Right lobe of liver (tissue), 6 donors: ENCODE measurements around the gene ITGA5. TPM values are rescaled to one million over a fixed set of nuclear protein-coding genes. Genes with fewer than 3 reads are reported as not detected.

ENCODE experiments used
- ATAC-seq, 4 donors: fragments of 200-7000 bp; cut with Tn5 transposase; one replicate each; pipeline ENCODE4 v1.9.1; 2020; ENCODE audit warnings: mild to moderate bottlenecking in 4 of 4, moderate library complexity in 4 of 4
- DNase-seq, 3 donors: peaks; one replicate each; pipeline ENCODE4 v3.0.0-alpha.2; 2020
- H3K27ac ChIP-seq, 3 donors: fragments of 200-600 bp; one replicate each; pipeline ENCODE4 v1.8.0; 2022
- H3K27me3 ChIP-seq, 2 donors: fragments of 200-600 bp; one replicate each; pipeline ENCODE4 v1.8.0; 2022
- H3K36me3 ChIP-seq, 4 donors: fragments of 200-600 bp; sonication (generic) in 1 of 4; one replicate each; pipeline versions ENCODE4 v1.5.1 to v1.8.0; 2017 to 2022; ENCODE audit warnings: control low read depth in 1 of 4
- H3K4me1 ChIP-seq, 4 donors: fragments of 200-600 bp; sonication (generic) in 1 of 4; one replicate each; pipeline versions ENCODE4 v1.5.1 to v1.8.0; 2017 to 2022; ENCODE audit warnings: control low read depth in 1 of 4
- H3K4me3 ChIP-seq, 3 donors: fragments of 200-600 bp; one replicate each; pipeline ENCODE4 v1.8.0; 2022
- H3K9me3 ChIP-seq, 4 donors: fragments of 200-600 bp; sonication (generic) in 1 of 4; one replicate each; pipeline versions ENCODE4 v1.5.1 to v1.8.0; 2017 to 2022; ENCODE audit warnings: control low read depth in 1 of 4
- POLR2A ChIP-seq: fragments of 450-650 bp; IDR thresholded peaks from one replicate; pipeline ENCODE4 v1.6.1; 2017; ENCODE audit warnings: antibody characterized with exemption, mild to moderate bottlenecking
- WGBS: methylation state at CpG from one replicate; pipeline ENCODE4 v1.1.6; 2018; ENCODE audit warnings: low coverage, low lambda C conversion rate; ENCODE audit not compliant: insufficient coverage; ENCODE audit errors: missing lambda C conversion rate; 5-methylcytosine and 5-hydroxymethylcytosine counted together
- intact Hi-C, 2 donors: fragments of 100-400 bp; cut with DNase I; formaldehyde crosslinking; loops; one replicate each; pipeline versions ENCODE4 v1.11.2 to v1.14.1; 2022
- total RNA-seq, 6 experiments: library from RNA; depleted of rRNA in 2 of 6; stranded (reverse); fragments of >200 nt in 2 of 6; fragmentation: NEBNext Ultra II Directional in 3 of 6; extraction: Animal tissue kit (Norgen Biotek cat#: 25700) in 3 of 6; gene quantifications; one replicate each; pipeline versions ENCODE4 v1.1.0 to v1.2.4, GENCODE V29; 2016 to 2023
- TF ChIP-seq, protein P1 (sequence below), 4 donors: fragments of 200-600 bp in 3 of 4; fragments of 450-650 bp in 1 of 4; IDR thresholded peaks; one replicate each; pipeline versions ENCODE4 v1.5.1 to v1.8.0; 2016 to 2022; ENCODE audit warnings: antibody characterized with exemption in 4 of 4, mild to moderate bottlenecking in 2 of 4
- donor health status: DM: no; HTN: yes; CAD: no.
- donor health status: DM: no; HTN: no; CAD: no.
- donor health status: DM: no; HTN: no; CAD: no.
- donor health status: DM: no; HTN: yes; CAD: no.
- donor health status: DM: no; HTN: yes; CAD: no.

The ITGA5 gene
- total RNA-seq, 6 experiments from 2014 or later = 31.2 to 75.6 (median 35.5) TPM

DNA sequence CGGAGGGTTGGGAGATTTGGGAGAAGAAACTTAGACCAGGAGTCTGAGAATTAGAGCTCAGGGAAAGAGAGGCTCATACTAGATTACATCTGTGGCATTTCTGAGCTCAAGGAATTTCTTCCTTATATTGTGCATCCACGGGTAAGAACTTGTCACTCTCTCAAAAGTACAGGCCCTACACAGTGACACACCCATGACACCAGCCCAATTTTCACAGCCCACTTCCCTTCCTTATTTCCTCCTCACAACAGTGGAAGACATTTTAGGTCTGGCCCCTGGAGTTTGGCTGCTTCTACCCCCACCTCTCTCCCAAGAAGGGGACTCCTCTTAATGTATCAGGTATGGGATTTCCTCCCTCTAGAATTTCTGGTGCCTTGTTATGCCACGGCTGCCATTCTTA is 25.3 kb downstream of the ITGA5 start:
- Histone ChIP-seq H3K27ac (no peak overlapping the region), H3K9me3 (no peaks in the 10 kb centered on the region), H3K36me3 (peaks cover 15 to 42% (median 32%) of the 10 kb centered on the region in 4 donors), H3K4me3 (no peak overlapping the region), H3K4me1 (no peaks in the 10 kb centered on the region), H3K27me3 (no peaks in the 10 kb centered on the region)
- intact Hi-C loops = loop anchor here in 1 of 2 donors (5.0 kb wide), 1 partner anchor 49 kb away; no protein-coding TSS in a partner anchor
- 59% methylated on average over 3 of the region's 3 CpGs for WGBS
- no peak for TF ChIP-seq POLR2A
- TF ChIP-seq, protein P1, sequence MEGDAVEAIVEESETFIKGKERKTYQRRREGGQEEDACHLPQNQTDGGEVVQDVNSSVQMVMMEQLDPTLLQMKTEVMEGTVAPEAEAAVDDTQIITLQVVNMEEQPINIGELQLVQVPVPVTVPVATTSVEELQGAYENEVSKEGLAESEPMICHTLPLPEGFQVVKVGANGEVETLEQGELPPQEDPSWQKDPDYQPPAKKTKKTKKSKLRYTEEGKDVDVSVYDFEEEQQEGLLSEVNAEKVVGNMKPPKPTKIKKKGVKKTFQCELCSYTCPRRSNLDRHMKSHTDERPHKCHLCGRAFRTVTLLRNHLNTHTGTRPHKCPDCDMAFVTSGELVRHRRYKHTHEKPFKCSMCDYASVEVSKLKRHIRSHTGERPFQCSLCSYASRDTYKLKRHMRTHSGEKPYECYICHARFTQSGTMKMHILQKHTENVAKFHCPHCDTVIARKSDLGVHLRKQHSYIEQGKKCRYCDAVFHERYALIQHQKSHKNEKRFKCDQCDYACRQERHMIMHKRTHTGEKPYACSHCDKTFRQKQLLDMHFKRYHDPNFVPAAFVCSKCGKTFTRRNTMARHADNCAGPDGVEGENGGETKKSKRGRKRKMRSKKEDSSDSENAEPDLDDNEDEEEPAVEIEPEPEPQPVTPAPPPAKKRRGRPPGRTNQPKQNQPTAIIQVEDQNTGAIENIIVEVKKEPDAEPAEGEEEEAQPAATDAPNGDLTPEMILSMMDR (IDR thresholded peaks at IDR 0.05) = no peak
- DNase-seq (no peak), ATAC-seq (no peak)

DNA sequence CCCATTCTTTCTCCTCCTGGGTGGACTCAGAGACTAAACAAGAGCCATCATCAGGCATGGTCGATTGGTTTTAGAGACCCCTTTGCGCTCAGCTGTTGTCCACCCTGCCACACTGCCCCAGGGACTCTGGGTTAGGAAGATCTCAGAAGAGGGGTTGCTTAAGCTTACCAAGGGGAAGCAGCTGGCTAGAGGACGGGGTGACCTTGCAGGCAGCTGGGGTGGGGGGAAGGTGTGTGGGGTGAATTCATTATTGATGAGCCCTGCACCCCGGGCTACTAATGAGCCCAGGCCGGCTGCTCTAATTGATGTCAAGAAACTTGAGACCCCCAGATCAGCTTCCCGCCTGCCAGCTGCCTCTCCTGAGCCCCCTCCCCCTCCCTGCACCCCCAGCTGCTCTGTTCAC is 25.9 kb downstream of the ITGA5 start:
- intact Hi-C loops = loop anchor here in 1 of 2 donors (5.0 kb wide), 1 partner anchor 49 kb away; no protein-coding TSS in a partner anchor
- ATAC-seq = no peak
- H3K27me3 ChIP-seq = no peaks in the 10 kb centered on the region
- H3K4me3 ChIP-seq = no peak overlapping the region
- no peak overlapping the region for H3K27ac ChIP-seq
- H3K36me3 ChIP-seq = peaks cover 12 to 36% (median 26%) of the 10 kb centered on the region in 4 donors
- TF ChIP-seq, protein P1 (IDR thresholded peaks at IDR 0.05) = no peak
- TF ChIP-seq POLR2A = no peak
- no peaks in the 10 kb centered on the region for H3K9me3 ChIP-seq
- H3K4me1 ChIP-seq = no peaks in the 10 kb centered on the region
- no peak for DNase-seq
- 69% methylated on average over 4 of the region's 6 CpGs for WGBS

DNA sequence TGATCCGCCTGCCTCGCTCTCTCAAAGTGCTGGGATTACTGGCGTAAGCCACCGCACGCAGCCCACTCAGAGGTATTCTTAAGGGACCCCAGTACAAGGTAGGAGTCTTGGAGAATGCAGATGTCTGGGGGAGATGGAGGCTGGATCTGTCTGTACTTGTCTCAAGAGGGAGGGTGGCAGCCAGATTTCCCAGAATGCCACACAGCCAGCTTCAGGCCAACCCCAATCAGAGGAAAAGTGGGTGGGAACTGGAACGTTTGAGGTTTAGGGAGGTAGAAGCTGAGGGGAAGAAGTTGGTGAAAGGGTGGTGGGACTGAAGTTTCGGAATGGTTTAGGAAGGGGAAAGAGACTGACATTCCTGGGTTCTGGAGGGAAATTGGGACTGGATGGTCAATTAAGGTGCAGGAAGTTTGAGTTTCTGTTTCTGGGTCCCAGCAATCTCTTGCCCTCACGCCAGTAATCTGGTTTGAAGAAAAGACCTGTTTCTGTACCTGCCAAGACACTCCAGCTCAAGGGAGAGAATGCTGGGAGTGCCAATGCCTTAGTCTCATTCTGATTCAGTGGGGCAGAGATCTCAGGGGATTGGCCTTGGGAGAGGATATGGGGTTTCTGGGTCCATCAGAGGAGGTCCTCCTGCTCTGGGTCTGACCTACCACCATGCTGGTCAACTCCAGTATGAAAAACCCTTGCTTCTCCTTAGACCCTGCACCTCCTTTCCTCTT is 26.4 kb downstream of the ITGA5 start:
- Histone ChIP-seq H3K4me1 (no peaks in the 10 kb centered on the region), H3K27me3 (no peaks in the 10 kb centered on the region), H3K9me3 (no peaks in the 10 kb centered on the region), H3K36me3 (peaks cover 8 to 31% (median 22%) of the 10 kb centered on the region in 4 donors), H3K27ac (no peak overlapping the region), H3K4me3 (no peak overlapping the region)
- ATAC-seq = no peak
- TF ChIP-seq, protein P1 (IDR thresholded peaks at IDR 0.05) = no peak
- TF ChIP-seq POLR2A = no peak
- intact Hi-C loops = loop anchor here in 1 of 2 donors (5.0 kb wide), 1 partner anchor 50 kb away; no protein-coding TSS in a partner anchor
- no peak for DNase-seq
- WGBS = 73% methylated on average over 5 of the region's 8 CpGs

DNA sequence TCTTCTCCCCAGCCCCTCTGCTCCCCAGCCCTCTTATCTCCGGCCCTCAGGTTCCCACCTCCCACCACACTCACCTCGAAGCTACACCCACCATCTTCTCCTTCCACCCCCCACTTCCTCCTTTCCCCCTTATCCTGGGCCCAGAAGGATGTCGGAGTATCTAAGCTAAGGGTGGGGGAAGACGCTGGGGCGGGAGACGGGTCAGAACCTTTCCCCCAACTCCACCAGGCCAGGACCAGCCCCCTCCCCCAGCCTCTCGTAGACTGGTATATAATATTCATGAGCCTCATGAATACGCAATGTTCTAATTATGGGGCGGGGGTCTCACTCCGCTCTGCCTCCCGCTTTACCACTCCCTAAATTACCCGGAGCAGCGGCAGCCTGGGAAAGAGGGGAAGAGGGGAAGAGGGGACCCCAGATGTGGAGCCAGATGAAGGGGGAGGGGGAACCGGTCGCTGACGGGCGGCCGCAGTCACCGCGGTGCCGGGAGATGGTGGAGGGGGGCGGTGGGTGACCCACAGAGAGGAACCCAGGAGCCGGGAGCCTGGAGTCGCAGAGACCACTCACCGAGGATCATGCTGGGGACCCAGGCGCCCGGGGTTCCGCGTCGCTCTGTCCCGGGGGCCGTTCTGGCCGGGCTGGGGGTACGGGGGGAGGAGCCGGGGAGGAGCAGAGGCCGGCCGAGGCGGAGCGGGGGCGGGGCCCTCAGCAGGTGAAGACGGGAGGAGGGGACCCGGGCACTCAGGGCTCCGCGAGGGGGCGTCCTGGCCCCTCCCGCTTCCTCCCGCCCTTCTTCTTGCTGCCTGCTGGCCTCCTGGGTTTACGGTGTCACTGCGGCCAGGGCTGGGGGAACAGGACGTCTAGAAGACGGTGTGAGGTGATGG is 28.2 kb downstream of the ITGA5 start:
- H3K27me3 ChIP-seq = no peaks in the 10 kb centered on the region
- no peak overlapping the region for H3K4me3 ChIP-seq
- intact Hi-C loops = loop anchor here in 1 of 2 donors (5.0 kb wide), 1 partner anchor 51 kb away; no protein-coding TSS in a partner anchor
- H3K4me1 ChIP-seq = no peaks in the 10 kb centered on the region
- DNase-seq (no peak), ATAC-seq (peak; percentile 12 to 27 (median 16))
- no peaks in the 10 kb centered on the region for H3K9me3 ChIP-seq
- peaks cover 2 to 15% (median 9%) of the 10 kb centered on the region in 4 donors for H3K36me3 ChIP-seq
- WGBS = 46% methylated on average over 21 of the region's 51 CpGs
- no peak for TF ChIP-seq POLR2A
- TF ChIP-seq, protein P1 (IDR thresholded peaks at IDR 0.05) = no peak
- H3K27ac ChIP-seq = no peak overlapping the region
